ENCODE measurements around the gene DPEP1.

DPEP1 gene

GRCh38 chr16:89572073-89572484, 41.4 kb upstream of the DPEP1 start:
- no peak for DNase-seq (ENCODE audit: insufficient read length)
- FAIRE-seq, result peak; percentile 90
- TF ChIP-seq POLR2AphosphoS5 (IDR thresholded peaks at IDR 0.05; ENCODE audit: low read depth, low read length) (no peak), POLR2A (IDR thresholded peaks at IDR 0.05; ENCODE audit: low read depth, low read length) (no peak), TAF1 (IDR thresholded peaks at IDR 0.05; ENCODE audit: borderline replicate concordance, low read depth, low read length) (no peak)

GRCh38 chr16:89572485-89573205, 40.8 kb upstream of the DPEP1 start:
- DNase-seq (ENCODE audit: insufficient read length) (no peak), FAIRE-seq (no peak)
- no peak for TF ChIP-seq POLR2AphosphoS5 (IDR thresholded peaks at IDR 0.05; ENCODE audit: low read depth, low read length)
- no peak for TF ChIP-seq POLR2A (IDR thresholded peaks at IDR 0.05; ENCODE audit: low read depth, low read length)
- TF ChIP-seq TAF1 (IDR thresholded peaks at IDR 0.05; ENCODE audit: borderline replicate concordance, low read depth, low read length), result no peak

GRCh38 chr16:89573826-89574680, 39.4 kb upstream of the DPEP1 start:
- no peak for FAIRE-seq
- DNase-seq (ENCODE audit: insufficient read length), result no peak
- TF ChIP-seq POLR2AphosphoS5 (IDR thresholded peaks at IDR 0.05; ENCODE audit: low read depth, low read length) (no peak), POLR2A (IDR thresholded peaks at IDR 0.05; ENCODE audit: low read depth, low read length) (no peak), TAF1 (IDR thresholded peaks at IDR 0.05; ENCODE audit: borderline replicate concordance, low read depth, low read length) (no peak)

DNA sequence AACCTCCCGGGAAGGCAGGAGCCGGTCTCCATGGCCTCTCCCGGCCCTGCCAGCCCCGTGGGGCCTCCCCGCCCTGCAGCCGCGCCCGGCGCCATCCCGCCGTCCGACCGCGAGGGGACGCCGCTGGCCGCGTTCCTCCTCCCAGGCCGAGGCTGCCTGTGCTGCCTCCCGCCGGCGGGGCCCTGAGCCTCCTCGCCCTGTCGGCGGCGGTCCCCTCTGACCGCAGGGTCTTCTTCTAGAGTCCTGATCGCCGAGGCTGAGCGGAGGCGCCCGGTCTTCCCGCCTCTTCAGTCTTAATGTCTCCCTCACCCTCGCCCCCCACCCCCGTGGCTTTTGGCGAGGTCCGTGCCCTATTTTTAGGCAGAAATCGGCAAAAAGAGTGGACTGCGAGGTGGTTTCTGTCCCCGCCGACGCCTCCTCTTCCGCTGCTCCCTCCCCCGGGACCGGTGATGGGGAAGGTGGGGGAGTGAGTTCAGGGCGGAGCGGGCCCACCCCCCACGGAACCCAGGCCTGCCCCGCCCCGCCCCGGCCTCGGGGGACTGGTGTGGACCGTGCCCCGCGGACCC, 38.7 kb upstream of the DPEP1 start:
- DNase-seq (ENCODE audit: insufficient read length) (peak; percentile 93), FAIRE-seq (peak; percentile 85)
- TF ChIP-seq POLR2A (IDR thresholded peaks at IDR 0.05; ENCODE audit: low read depth, low read length) (no peak), POLR2AphosphoS5 (IDR thresholded peaks at IDR 0.05; ENCODE audit: low read depth, low read length) (no peak), TAF1 (IDR thresholded peaks at IDR 0.05; ENCODE audit: borderline replicate concordance, low read depth, low read length) (no peak)

DNA sequence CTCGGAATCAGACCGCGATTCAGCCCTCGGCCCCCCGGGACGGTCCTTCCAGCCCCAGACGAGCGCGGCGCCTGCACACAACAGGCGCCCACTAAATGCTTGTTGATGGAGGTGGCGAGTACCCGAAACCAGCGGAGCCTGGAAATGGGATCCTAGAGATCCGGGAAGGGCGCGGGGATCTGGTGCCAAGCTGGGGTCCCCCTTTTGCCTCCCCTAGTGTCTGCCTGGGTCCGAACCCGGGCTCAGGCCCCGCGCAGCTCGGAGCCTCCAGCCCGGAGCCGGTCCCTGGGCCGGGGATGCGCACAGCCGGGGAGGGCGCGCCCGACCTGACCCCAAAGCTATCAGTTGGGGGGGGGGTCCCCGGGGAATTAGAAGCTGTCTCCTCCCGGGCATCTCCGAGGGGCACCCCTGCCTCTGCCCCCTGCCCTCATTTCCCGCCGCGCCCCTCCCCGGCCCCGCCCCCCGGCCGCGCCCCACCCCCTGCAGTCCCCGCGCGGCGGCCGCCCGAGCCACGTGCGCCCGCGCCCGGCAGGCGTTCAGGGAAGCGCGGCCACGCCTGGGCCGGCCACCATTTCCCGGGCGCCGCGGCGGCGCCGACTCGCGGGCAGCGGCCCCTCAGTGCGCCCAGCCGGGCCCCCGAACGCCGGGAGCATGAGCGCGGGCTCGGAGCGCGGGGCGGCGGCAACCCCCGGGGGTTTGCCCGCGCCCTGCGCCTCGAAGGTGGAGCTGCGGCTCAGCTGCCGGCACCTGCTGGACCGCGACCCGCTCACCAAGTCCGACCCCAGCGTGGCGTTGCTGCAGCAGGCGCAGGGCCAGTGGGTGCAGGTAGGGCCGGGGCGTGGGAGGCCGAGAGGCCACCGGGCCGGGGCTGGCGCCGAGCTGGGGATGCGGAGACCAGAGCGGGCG, 37.9 kb upstream of the DPEP1 start, which contains the start of gene CPNE7:
Gene CPNE7 (plus strand): TSS at position 512 of the 906 bp plus-strand sequence. CDS start 140 bp downstream, at position 652.
- FAIRE-seq (peak; percentile 21), DNase-seq (ENCODE audit: insufficient read length) (peak; percentile 84)
- TF ChIP-seq TAF1 (IDR thresholded peaks at IDR 0.05; ENCODE audit: borderline replicate concordance, low read depth, low read length) (no peak), POLR2A (IDR thresholded peaks at IDR 0.05; ENCODE audit: low read depth, low read length) (peak; percentile 24; the same call in 1 of the 2 replicates)

- no peak for FAIRE-seq
- TF ChIP-seq POLR2A (IDR thresholded peaks at IDR 0.05; ENCODE audit: low read depth, low read length) (no peak), TAF1 (IDR thresholded peaks at IDR 0.05; ENCODE audit: borderline replicate concordance, low read depth, low read length) (no peak), POLR2AphosphoS5 (IDR thresholded peaks at IDR 0.05; ENCODE audit: low read depth, low read length) (no peak)
- no peak for DNase-seq (ENCODE audit: insufficient read length)
Observed at GRCh38 chr16:89576153-89577054, 37.0 kb upstream of the DPEP1 start.

- FAIRE-seq (no peak), DNase-seq (ENCODE audit: insufficient read length) (no peak)
- TF ChIP-seq POLR2A (IDR thresholded peaks at IDR 0.05; ENCODE audit: low read depth, low read length) (no peak), POLR2AphosphoS5 (IDR thresholded peaks at IDR 0.05; ENCODE audit: low read depth, low read length) (no peak), TAF1 (IDR thresholded peaks at IDR 0.05; ENCODE audit: borderline replicate concordance, low read depth, low read length) (no peak)
Observed at GRCh38 chr16:89577055-89577759, 36.2 kb upstream of the DPEP1 start.

DNA sequence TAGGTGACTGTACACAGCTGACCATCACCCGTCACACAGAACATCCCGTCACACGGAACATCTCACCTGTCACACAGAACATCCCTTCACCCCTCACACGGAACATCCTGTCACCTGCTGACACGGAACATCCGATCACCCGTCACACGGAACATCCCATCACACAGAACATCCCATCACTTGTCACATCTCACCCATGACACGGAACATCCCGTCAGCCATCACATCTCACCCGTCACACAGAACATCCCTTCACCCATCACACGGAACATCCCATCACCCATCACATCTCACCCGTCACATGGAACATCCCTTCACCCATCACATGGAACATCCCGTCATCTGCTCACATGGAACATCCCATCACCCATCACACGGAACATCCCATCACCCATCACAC, 34.1 kb upstream of the DPEP1 start:
- TF ChIP-seq POLR2A (IDR thresholded peaks at IDR 0.05; ENCODE audit: low read depth, low read length) (no peak), TAF1 (IDR thresholded peaks at IDR 0.05; ENCODE audit: borderline replicate concordance, low read depth, low read length) (no peak), POLR2AphosphoS5 (IDR thresholded peaks at IDR 0.05; ENCODE audit: low read depth, low read length) (no peak)
- FAIRE-seq (no peak), DNase-seq (ENCODE audit: insufficient read length) (no peak)

- peak; percentile 57 for FAIRE-seq
- DNase-seq (ENCODE audit: insufficient read length), result no peak
- TF ChIP-seq POLR2A (IDR thresholded peaks at IDR 0.05; ENCODE audit: low read depth, low read length), result no peak
- TF ChIP-seq POLR2AphosphoS5 (IDR thresholded peaks at IDR 0.05; ENCODE audit: low read depth, low read length), result no peak
- TF ChIP-seq TAF1 (IDR thresholded peaks at IDR 0.05; ENCODE audit: borderline replicate concordance, low read depth, low read length), result no peak
Observed at GRCh38 chr16:89581045-89581695, 32.3 kb upstream of the DPEP1 start.
